H9 (cell line): ENCODE data around the gene NSUN5. TPM values are rescaled to one million over a fixed set of nuclear protein-coding genes. Genes with fewer than 3 reads are reported as not detected.

ENCODE experiments used
- DNase-seq: peaks from one replicate; pipeline ENCODE4 v3.0.0-alpha.2; 2017
- H2AFZ ChIP-seq: one replicate; pipeline ENCODE4 v1.6.1; 2013; ENCODE audit warnings: mild to moderate bottlenecking, low read length, control low read depth, moderate library complexity
- H2AK5ac ChIP-seq: 2 replicates; pipeline ENCODE4 v1.6.1; 2013; ENCODE audit warnings: low read length, control low read depth, mixed read lengths; ENCODE audit not compliant: insufficient read length
- H2BK120ac ChIP-seq: one replicate; pipeline ENCODE4 v1.6.1; 2013; ENCODE audit warnings: low read depth, mild to moderate bottlenecking, low read length, control low read depth, inconsistent platforms; ENCODE audit not compliant: poor library complexity, severe bottlenecking
- H2BK12ac ChIP-seq: 2 replicates; pipeline ENCODE4 v1.6.1; 2013; ENCODE audit warnings: low read length, control low read depth, mixed read lengths, low read depth; ENCODE audit not compliant: insufficient read length
- H2BK15ac ChIP-seq: 2 replicates; pipeline ENCODE4 v1.6.1; 2013; ENCODE audit warnings: low read depth, low read length, control low read depth
- H2BK20ac ChIP-seq: one replicate; pipeline ENCODE4 v1.6.1; 2013; ENCODE audit warnings: low read depth, mild to moderate bottlenecking, low read length, control low read depth, inconsistent platforms; ENCODE audit not compliant: poor library complexity, severe bottlenecking
- H2BK5ac ChIP-seq: 2 replicates; pipeline ENCODE4 v1.6.1; 2013; ENCODE audit warnings: low read length, control low read depth, mixed read lengths; ENCODE audit not compliant: insufficient read length
- H3K14ac ChIP-seq: 2 replicates; pipeline ENCODE4 v1.6.1; 2013; ENCODE audit warnings: low read length, control low read depth; ENCODE audit not compliant: insufficient read depth
- H3K18ac ChIP-seq: 2 replicates; pipeline ENCODE4 v1.6.1; 2013; ENCODE audit warnings: low read depth, mild to moderate bottlenecking, mixed read lengths, low read length, control low read depth; ENCODE audit not compliant: insufficient read length
- H3K23ac ChIP-seq: 2 replicates; pipeline ENCODE4 v1.6.1; 2013; ENCODE audit warnings: low read length, control low read depth, mixed read lengths, low read depth; ENCODE audit not compliant: insufficient read length
- H3K23me2 ChIP-seq: 2 replicates; pipeline ENCODE4 v1.6.1; 2013; ENCODE audit warnings: low read depth, mild to moderate bottlenecking, mixed read lengths, low read length, control low read depth; ENCODE audit not compliant: insufficient read length, poor library complexity, severe bottlenecking
- H3K27ac ChIP-seq: 2 replicates; pipeline ENCODE4 v1.5.1; 2013; ENCODE audit warnings: low read length, control low read depth, mixed read lengths, low read depth; ENCODE audit not compliant: insufficient read length
- H3K27me3 ChIP-seq: 2 replicates; pipeline ENCODE4 v1.6.1; 2013; ENCODE audit warnings: low read length, control low read depth, inconsistent platforms; ENCODE audit not compliant: insufficient read depth
- H3K4ac ChIP-seq: 2 replicates; pipeline ENCODE4 v1.6.1; 2013; ENCODE audit warnings: low read depth, mild to moderate bottlenecking, control low read depth, inconsistent platforms, low read length, moderate library complexity
- H3K4me1 ChIP-seq: 2 replicates; pipeline ENCODE4 v1.6.1; 2013; ENCODE audit warnings: low read length, control low read depth, inconsistent platforms; ENCODE audit not compliant: insufficient read depth
- H3K4me2 ChIP-seq: 2 replicates; pipeline ENCODE4 v1.6.1; 2013; ENCODE audit warnings: low read length, control low read depth, mixed read lengths; ENCODE audit not compliant: insufficient read length, insufficient read depth
- H3K56ac ChIP-seq: 2 replicates; pipeline ENCODE4 v1.6.1; 2013; ENCODE audit warnings: low read depth, mild to moderate bottlenecking, mixed read lengths, low read length, control low read depth; ENCODE audit not compliant: insufficient read length
- H3K79me1 ChIP-seq: 2 replicates; pipeline ENCODE4 v1.6.1; 2013; ENCODE audit warnings: low read depth, mild to moderate bottlenecking, moderate library complexity, low read length, control low read depth, inconsistent platforms; ENCODE audit not compliant: insufficient read depth, poor library complexity, severe bottlenecking
- H3K79me2 ChIP-seq: 2 replicates; pipeline ENCODE4 v1.6.1; 2013; ENCODE audit warnings: low read length, control low read depth, inconsistent platforms; ENCODE audit not compliant: insufficient read depth
- H3K9ac ChIP-seq: 2 replicates; pipeline ENCODE4 v1.6.1; 2013; ENCODE audit warnings: low read length, control low read depth, mixed read lengths; ENCODE audit not compliant: insufficient read length; ENCODE audit errors: extremely low read depth
- H3K9me3 ChIP-seq: one replicate; pipeline ENCODE4 v1.6.1; 2013; ENCODE audit warnings: low read depth, low read length, inconsistent platforms; ENCODE audit not compliant: control insufficient read depth
- H3T11ph ChIP-seq: one replicate; pipeline ENCODE4 v1.6.1; 2013; ENCODE audit warnings: mild to moderate bottlenecking, low read length, control low read depth, inconsistent platforms
- H4K20me1 ChIP-seq: one replicate; pipeline ENCODE4 v1.6.1; 2013; ENCODE audit not compliant: control insufficient read depth, insufficient read length, insufficient read depth
- H4K5ac ChIP-seq: 2 replicates; pipeline ENCODE4 v1.6.1; 2013; ENCODE audit warnings: low read depth, mild to moderate bottlenecking, mixed read lengths, low read length, control low read depth; ENCODE audit not compliant: insufficient read length
- H4K8ac ChIP-seq: replicated peaks from 2 replicates; pipeline ENCODE4 v1.6.1; 2013; ENCODE audit warnings: low read length, control low read depth, mixed read lengths, low read depth; ENCODE audit not compliant: insufficient read length
- H4K91ac ChIP-seq: 2 replicates; pipeline ENCODE4 v1.6.1; 2013; ENCODE audit warnings: low read depth, mild to moderate bottlenecking, moderate library complexity, mixed read lengths, low read length, control low read depth; ENCODE audit not compliant: insufficient read length
- H3K27ac Mint-ChIP-seq, 3 experiments: 2 replicates in 2 of 3; 3 replicates in 1 of 3; pipeline ENCODE4 v1.8.0; 2020 to 2021; ENCODE audit warnings: mixed read lengths in 3 of 3, mild to moderate bottlenecking in 1 of 3, moderate library complexity in 1 of 3
- H3K27me3 Mint-ChIP-seq: 2 replicates; pipeline ENCODE4 v1.8.0; 2021; ENCODE audit warnings: low read depth, mild to moderate bottlenecking, moderate library complexity, mixed read lengths
- H3K36me3 Mint-ChIP-seq, 3 experiments: 2 replicates in 2 of 3; 3 replicates in 1 of 3; pipeline ENCODE4 v1.8.0; 2020 to 2021; ENCODE audit warnings: low read depth in 3 of 3, mixed read lengths in 3 of 3; ENCODE audit not compliant: insufficient read depth in 1 of 3
- H3K4me1 Mint-ChIP-seq, 2 experiments: 2 replicates each; pipeline ENCODE4 v1.8.0; 2020; ENCODE audit warnings: mixed read lengths in 2 of 2
- H3K4me3 Mint-ChIP-seq, 2 experiments: 2 replicates in 1 of 2; 3 replicates in 1 of 2; pipeline ENCODE4 v1.8.0; 2020 to 2021; ENCODE audit warnings: mild to moderate bottlenecking in 2 of 2, mixed read lengths in 2 of 2, moderate library complexity in 1 of 2
- H3K9me3 Mint-ChIP-seq, 2 experiments: 2 replicates in 1 of 2; 3 replicates in 1 of 2; pipeline ENCODE4 v1.8.0; 2020; ENCODE audit warnings: mild to moderate bottlenecking in 2 of 2, mixed read lengths in 2 of 2, moderate library complexity in 1 of 2
- WGBS: extraction: QIAGEN DNeasy Blood & Tissue Kit; methylation state at CpG from one replicate; pipeline ENCODE4 v1.1.7; 2013; ENCODE audit warnings: missing lambda C conversion rate, low lambda C conversion rate, mixed read lengths; ENCODE audit not compliant: insufficient read length; ENCODE audit errors: extremely low coverage; 5-methylcytosine and 5-hydroxymethylcytosine counted together
- total RNA-seq: library from RNA; stranded (reverse); gene quantifications from 2 replicates; pipeline ENCODE4 v1.2.1, GENCODE V29; 2021
- TF ChIP-seq, protein P1 (sequence below): fragments of 200-600 bp; sonication (generic); conservative IDR thresholded peaks from 3 replicates; pipeline ENCODE4 v1.8.0; 2021; ENCODE audit warnings: antibody characterized with exemption, mild to moderate bottlenecking

Gene NSUN5
- total RNA-seq, 1 experiment from 2014 or later: 64.2 TPM

DNA sequence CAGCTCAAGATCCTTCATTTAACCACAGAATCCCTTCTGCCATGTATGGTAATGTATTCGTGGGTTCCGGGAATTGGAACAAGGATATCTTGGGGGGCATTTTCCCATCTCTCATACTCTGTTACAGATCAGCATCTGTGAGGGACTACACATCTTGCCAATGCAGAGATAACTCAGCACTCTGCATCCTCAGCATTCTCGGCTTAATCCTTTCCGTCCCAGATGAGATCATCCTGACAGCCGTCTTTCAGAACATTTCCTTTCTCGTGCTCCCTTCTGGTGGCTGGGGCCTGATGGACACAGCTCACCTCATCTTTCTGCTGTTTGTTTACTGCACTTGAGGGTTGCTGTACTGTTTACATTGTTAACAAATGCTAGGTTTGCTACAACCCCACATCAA lies 44.6 kb upstream of the NSUN5 start:
- no peak overlapping the region for H3K18ac ChIP-seq
- peaks cover 23 to 27% of the 10 kb centered on the region in 2 experiments for H3K4me1 Mint-ChIP-seq
- no peak overlapping the region for H3K23ac ChIP-seq
- WGBS: no CpG with 5 or more reads among the region's 6 CpGs
- peaks cover 6% of the 10 kb centered on the region; the same call in 1 of the 2 replicates for H3K4me1 ChIP-seq
- no peak for DNase-seq
- TF ChIP-seq, protein P1, sequence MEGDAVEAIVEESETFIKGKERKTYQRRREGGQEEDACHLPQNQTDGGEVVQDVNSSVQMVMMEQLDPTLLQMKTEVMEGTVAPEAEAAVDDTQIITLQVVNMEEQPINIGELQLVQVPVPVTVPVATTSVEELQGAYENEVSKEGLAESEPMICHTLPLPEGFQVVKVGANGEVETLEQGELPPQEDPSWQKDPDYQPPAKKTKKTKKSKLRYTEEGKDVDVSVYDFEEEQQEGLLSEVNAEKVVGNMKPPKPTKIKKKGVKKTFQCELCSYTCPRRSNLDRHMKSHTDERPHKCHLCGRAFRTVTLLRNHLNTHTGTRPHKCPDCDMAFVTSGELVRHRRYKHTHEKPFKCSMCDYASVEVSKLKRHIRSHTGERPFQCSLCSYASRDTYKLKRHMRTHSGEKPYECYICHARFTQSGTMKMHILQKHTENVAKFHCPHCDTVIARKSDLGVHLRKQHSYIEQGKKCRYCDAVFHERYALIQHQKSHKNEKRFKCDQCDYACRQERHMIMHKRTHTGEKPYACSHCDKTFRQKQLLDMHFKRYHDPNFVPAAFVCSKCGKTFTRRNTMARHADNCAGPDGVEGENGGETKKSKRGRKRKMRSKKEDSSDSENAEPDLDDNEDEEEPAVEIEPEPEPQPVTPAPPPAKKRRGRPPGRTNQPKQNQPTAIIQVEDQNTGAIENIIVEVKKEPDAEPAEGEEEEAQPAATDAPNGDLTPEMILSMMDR: no peak
- H3K27ac Mint-ChIP-seq: no peak overlapping the region
- H2AK5ac ChIP-seq: no peak overlapping the region
- no peak overlapping the region for H3K9ac ChIP-seq
- H3T11ph ChIP-seq: no peak overlapping the region
- H3K4me2 ChIP-seq: no peak overlapping the region
- H3K27me3 ChIP-seq: no peaks in the 10 kb centered on the region
- no peak overlapping the region for H2BK15ac ChIP-seq
- H2BK120ac ChIP-seq: no peak overlapping the region
- H3K79me2 ChIP-seq: no peaks in the 10 kb centered on the region
- H4K20me1 ChIP-seq: no peaks in the 10 kb centered on the region
- H3K79me1 ChIP-seq: no peaks in the 10 kb centered on the region
- H3K9me3 Mint-ChIP-seq: peaks cover 8 to 11% of the 10 kb centered on the region in 2 experiments; a peak in 4 of 5 replicates
- H3K56ac ChIP-seq: no peak overlapping the region
- no peaks in the 10 kb centered on the region for H3K23me2 ChIP-seq
- no peak overlapping the region for H2BK20ac ChIP-seq
- H4K8ac ChIP-seq: no peak overlapping the region
- H3K27me3 Mint-ChIP-seq: peaks cover 2% of the 10 kb centered on the region; the same call in 1 of the 2 replicates
- no peak overlapping the region for H3K4ac ChIP-seq
- H2BK12ac ChIP-seq: no peak overlapping the region
- no peak overlapping the region for H3K14ac ChIP-seq
- no peak overlapping the region for H2BK5ac ChIP-seq
- no peak overlapping the region for H2AFZ ChIP-seq
- H3K36me3 Mint-ChIP-seq: peaks cover 0 to 7% (median 2%) of the 10 kb centered on the region in 3 experiments; a peak in 5 of 7 replicates
- no peak overlapping the region for H3K27ac ChIP-seq
- no peak overlapping the region for H3K4me3 Mint-ChIP-seq
- no peak overlapping the region for H4K5ac ChIP-seq
- H4K91ac ChIP-seq: no peak overlapping the region
- no peaks in the 10 kb centered on the region for H3K9me3 ChIP-seq
